Stimulated activated CD8-positive, alpha-beta memory T cell treated with anti-CD3 and anti-CD28 coated beads, Interleukin-4, amount 100 ng/mL, for 24 hours (primary cell): ENCODE data around the gene FBH1.
A peak's percentile ranks its signal among the peaks of the same experiment; 100 is the strongest.
"Not testable (repeated sequence)": the region's sequence is repeated elsewhere in the genome, so short reads cannot be mapped to it uniquely, and the experiment has no call there.

ENCODE experiments used
- DNase-seq: peaks from one replicate; pipeline ENCODE4 v3.0.0-alpha.2; 2020; ENCODE audit warnings: low read depth

Gene FBH1

DNA sequence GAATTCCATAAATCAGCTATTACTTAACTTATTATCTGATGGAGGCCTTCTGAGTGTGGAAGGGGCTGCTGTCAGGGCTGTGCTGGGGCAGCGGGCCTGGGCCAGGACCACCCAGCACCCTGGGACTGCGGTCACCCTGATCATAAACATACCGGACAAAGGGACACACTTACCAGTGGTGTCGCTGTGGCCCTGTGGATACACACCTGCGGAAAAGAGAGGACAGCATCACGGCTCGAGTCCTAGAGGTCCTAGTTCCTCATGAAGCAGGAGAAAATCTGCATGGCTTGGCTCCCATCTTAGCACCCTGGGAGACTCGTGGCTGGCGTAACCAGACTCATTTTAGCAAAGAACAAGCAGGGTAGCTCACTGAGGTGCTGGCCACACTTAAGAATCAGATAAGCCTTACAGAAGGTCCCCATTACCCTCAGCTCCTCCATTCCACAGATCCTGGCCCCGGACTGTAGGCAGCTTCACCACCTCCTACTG lies 69.6 kb downstream of the FBH1 start:
- no peak for DNase-seq

DNA sequence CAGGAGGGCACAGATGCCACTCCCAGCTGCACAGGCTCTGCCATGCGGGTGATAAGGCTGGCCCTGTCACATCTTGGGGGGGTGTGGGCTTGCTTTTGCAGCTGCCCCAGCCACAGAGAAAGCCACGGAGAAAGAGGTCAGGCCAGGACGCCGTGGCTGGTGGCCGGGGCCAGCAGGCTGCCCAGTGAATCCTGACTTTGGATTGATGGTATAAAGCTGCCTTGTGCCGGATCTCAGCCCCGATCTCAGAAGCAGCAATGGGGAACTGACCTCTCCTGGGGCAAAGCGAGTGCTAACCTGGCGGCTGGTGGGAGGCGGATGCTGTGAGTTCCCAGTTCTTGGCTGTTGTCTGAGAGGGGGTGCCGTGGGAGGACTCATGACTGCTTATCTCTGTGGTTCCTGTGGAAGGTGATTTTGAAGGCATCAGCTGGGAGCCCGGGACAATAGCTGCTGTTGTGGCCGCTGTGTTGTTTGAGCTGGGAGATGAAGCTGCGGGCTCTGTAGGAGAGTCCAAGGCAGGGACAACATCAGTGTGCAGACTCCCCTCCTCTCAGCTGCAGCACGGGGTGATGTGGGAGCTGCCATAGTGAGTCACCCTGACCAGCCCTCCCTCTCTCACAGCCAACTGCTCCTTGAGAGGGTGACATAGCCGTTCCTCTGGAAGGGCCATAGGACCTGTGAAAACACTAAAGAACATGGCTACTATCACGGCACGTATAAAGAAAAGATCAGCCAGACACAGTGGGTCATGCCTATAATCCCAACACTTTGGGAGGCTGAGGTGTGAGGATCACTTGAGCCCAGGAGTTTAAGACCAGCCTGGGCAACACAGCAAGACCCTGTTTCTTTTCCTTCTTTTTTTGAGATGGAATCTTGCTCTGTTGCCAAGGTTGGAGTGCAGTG lies 70.3 kb downstream of the FBH1 start:
- no peak for DNase-seq

DNA sequence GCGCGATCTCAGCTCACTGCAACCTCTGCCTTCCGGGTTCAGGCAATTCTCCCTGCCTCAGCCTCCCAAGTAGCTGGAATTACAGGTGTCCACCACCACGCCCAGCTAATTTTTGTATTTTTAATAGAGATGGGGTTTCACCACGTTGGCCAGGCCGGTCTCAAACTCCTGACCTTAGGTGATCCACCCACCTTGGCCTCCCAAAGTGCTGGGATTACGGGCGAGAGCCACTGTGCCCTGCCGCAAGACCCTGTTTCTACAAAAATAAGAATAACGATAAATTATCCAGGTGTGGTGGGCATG lies 70.9 kb downstream of the FBH1 start:
- not testable (repeated sequence) for DNase-seq

DNA sequence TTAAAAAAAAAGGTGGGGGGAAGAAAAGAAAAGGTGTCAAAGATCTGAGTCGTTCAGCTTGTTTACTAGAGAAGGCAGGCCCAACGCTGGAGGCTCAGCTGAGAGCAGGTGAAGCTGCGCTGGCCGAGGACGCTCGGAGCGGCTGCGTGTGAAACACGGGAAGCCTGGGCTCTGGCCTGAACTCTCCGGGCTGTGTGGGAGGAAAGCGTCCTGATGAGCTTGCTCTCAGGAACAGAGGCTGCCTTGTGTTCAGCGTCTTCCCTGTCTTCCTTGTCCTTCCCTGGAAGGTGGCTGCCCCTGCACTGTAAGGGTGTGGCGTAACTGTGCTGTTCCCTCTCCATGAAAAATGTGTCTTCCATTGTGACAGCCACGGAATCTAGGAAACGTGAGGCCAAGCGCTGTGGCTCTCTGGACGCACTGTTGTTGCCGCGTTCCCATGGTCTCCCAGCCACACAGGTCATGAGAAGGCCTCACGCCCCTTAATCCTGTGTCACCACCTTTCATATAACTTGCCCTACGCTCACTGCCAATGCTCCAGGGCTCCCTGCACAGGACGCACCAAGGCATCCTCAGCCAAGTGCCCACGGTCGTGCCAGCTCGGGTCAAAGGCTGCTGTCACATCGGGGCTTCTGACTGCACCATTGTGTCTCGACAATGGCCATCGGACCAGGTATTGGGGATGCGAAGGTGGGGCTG lies 71.5 kb downstream of the FBH1 start:
- no peak for DNase-seq

DNA sequence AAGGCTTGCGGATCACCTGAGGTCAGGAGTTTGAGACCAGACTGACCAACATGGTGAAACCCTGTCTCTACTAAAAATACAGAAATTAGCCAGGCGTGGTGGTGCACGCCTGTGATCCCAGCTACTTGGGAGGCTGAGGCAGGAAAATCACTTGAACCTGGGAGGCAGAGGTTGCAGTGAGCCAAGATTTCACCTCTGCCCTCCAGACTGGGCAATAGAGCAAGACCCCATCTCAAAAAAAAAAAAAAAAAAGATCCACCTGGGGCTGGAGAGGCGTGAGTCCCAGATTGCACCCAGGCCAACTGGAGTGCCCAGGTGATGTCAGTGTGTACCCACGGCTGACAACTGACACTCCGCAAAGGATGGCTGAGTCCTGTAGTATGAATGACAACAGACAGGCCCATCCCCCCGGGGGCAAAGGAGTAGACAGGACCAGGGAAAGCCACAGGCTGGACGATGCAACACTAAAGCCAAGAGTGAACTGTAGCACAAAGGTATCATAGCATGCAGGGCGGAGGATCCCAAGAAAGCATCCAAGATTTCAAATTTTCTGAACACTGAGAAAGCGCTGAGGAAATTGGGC lies 72.4 kb downstream of the FBH1 start:
- DNase-seq: not testable (repeated sequence)

DNA sequence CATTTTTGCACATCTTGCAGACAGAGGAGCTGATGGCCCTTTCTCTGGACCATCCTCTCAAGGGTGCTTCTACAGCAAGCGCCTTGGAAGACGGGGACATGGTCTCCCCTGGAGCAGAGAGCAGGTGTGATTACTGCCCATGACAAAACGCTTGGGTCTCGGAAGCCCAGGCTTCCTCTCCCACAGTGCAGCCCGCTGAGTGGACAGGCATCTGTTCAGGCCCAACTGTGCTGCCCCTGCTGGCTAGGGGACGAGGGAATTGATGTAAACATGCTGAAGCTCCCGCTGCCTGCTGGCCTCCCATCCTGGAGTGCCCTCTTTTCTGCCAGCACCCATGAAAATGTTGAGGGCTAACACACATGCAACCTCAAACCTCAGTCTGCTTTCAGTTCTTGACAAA lies 73.0 kb downstream of the FBH1 start:
- no peak for DNase-seq

DNA sequence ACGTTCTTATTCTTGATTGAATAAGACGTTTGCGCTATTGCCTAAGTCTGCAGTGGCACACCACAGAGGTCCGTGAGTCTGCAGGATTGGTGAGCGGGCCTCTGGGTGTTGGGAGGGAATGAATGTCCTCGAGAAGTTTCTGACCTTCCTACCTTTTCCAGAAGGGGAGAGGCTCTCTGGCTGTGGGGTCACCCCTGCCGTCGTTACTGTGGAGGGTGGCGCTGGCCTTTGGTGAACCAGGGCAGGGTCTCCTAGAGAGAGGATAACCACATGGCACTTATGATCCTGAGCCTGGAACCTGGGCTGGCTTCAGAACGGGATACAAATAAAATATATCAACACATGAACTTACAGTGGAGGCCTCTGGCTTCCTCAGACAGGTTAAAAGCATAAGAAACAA lies 73.5 kb downstream of the FBH1 start:
- DNase-seq: no peak

DNA sequence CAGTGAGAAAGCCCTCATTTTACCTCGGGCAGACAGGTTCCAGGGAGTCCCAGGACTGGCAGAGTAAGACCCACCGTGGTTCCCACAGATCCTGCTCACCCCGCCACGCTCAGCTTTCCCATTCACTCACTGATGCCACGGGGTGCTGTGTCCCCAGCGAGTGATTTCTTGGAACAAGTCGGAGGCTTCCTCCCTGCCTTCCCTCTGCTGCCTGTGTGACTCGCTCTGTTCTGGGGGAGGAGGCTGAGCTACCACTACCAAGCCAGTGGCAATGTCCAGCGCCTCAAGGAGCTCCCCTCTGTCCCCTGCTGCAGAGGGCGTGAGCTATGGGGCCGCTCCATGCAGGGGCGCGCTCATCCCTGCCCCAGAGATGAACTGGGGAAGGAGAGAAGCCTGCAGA lies 74.7 kb downstream of the FBH1 start:
- DNase-seq: no peak

DNA sequence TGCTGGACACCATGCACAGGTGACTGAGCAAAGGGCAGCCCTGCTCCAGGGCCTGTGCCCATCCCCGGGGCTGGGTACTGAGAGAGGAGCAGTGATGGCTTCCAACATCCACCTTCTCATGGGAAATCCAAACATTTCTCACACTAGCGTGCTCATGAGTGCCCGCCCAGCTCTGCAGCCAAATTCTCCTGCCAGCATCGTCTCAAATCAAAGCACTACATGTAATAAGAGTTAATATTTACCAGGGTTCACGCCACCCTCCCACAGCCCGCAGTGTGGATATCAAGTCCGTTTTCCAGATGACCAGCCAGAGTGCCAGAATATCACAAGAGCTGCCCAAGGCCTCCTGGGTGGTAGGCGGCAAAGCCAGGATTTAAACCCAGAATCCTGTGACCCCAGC lies 75.2 kb downstream of the FBH1 start:
- no peak for DNase-seq

DNA sequence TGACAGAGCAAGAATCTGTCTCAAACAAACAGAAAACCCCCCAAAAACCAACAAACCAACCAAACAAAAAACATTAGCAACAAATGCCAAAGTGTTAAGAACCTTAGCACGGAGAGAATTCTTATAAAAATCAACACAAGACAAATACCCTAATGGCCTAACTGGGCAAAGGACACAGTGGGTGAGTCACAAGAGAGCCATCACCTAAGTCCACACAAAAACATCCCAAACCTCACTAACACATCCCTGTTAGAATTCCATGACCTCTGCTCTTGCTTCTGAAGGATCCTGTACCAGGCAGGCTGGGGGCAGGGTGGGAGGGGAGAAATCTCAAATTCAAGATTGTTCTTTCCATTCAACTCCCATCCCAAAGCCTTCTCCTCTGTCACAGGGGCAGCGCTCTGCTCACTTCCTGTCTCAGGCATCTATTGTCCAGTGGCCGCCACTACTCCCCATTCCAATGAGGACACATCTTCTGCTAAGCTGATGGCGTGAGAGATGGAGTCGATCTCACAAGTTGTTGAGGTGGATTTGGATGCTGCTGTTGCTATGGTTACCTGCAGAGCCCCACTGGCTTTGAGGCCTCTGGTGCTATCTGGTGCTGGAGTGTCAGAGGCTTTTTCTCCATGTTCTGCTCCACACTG lies 78.1 kb downstream of the FBH1 start:
- no peak for DNase-seq

DNA sequence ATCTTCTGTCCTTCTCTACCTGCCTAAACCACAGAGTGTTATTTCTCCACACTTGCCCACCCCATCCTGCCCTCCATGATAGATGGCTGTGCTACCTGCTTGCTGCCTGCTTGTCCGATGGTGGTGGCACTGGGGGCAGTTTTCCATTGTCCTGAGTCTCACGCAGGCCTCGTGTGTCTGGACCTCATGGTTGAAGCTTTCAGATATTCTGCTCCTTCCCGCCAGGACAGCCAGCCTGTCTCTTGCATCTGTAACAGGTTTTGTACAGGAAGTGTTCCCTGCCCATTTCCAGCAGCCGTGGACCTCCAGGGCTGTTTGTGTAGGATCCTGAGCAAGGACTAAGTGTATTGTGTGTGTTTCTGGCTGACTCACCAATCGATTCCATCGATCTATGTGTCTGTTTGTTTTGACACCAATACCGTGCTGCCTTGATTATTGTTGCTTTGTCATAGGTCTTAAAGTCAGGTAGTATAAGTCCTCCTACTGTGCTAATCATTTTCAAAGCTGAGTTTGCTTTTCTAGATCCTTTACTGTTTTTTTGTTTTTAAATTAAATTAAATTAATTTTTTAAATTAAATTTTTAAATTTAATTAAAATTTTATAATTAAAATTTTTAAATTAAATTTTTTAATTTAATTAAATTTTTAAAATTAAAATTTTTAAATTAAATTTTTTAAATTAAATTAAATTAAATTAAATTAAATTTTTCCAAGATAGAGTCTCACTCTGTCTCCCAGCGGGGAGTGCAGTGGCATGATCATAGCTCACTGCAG lies 78.8 kb downstream of the FBH1 start:
- no peak for DNase-seq

DNA sequence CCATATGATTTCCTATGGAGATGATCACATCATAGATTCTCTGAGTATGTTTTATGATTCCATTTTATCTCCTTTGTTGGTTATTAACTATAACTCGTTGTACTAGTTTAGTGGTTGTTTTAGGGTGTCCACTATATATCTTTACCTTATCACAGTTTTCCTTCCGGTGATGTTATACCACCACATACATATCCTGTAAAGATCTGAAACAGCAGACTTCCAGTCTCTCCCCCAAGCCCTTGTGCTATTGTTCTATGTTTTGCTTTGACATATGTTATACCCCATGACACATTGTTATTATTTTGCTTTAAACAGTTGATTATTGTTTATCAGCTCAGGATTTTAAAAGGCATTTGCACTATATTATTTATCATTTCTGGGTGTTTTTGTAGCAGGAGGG lies 80.0 kb downstream of the FBH1 start:
- DNase-seq: no peak

DNA sequence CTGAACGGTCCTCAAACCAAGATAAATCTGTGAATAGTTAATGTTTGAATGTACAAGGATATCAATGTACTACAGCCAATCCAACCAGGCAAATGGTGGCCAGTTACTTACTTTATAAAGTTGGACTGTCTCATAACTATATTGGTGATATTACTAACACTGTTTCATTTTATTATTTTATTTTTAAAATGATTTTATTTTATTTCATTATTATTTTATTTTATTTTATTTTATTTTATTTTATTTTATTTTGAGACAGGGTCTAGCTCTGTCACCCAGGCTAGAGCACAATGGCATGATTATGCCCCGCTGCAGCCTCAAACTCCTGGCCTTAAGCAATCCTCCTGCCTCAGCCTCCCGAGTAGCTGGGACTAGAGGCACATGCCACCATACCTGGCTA lies 80.5 kb downstream of the FBH1 start:
- DNase-seq: no peak

DNA sequence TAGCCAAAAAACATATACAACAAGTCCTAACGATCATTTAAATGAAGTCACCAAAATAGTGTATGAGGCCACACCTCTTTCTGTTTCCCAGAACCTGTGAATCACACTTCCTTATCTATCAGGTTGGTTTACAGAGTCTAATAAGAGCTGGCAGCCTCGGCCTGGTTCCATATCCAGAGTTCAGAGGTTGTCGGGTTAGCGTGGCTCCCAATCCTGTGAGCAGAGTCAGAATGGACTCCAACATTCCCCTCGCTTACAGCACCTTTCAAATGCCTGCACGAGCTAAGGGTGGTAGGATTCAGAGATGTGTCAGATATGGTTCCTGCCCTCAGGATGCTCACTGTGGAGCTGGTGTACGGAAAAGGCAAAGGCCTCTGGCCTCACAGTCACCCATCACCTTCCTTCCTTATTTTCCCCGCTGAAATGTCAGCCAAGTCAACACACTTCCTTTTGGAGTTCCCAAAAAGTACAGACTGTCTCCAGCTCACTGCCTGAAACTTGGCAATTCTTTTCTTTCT lies 81.3 kb downstream of the FBH1 start:
- no peak for DNase-seq

DNA sequence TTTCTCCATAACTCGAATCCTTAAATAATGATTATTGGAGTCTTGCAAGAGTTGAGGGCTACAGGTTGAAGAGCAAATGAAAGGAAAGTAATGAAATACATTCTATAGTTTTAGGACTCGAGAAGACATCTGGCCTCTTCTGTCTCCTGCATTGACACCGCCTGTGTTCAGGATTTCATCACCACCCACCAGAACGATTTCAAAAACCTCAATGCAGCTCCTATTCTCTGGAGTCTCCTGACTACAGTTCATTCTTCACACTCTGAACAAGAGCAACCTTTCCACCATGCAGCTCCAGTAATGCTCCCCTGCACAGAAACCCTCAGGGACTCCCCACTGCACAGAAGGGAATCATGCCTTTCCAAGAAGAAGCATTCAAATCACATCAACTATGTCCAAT lies 81.8 kb downstream of the FBH1 start:
- no peak for DNase-seq

DNA sequence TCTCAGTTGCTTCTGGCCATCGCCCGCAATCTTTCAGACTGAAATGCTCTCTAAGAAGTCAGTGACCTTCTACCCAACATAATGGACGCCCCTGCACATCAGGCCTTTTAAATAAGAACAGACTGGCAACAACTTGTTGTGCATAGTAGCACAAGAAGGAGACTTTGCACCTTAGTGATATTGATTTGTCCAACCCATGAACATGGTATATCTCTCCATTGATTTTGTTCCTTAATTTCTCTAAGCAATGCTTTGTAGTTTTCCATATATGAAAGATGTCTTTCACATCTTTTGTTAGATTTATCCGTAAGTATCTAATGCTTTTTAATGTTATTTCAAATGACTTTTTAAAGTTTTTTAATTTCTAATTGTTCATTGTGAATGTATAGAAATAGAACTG lies 83.0 kb downstream of the FBH1 start:
- no peak for DNase-seq

DNA sequence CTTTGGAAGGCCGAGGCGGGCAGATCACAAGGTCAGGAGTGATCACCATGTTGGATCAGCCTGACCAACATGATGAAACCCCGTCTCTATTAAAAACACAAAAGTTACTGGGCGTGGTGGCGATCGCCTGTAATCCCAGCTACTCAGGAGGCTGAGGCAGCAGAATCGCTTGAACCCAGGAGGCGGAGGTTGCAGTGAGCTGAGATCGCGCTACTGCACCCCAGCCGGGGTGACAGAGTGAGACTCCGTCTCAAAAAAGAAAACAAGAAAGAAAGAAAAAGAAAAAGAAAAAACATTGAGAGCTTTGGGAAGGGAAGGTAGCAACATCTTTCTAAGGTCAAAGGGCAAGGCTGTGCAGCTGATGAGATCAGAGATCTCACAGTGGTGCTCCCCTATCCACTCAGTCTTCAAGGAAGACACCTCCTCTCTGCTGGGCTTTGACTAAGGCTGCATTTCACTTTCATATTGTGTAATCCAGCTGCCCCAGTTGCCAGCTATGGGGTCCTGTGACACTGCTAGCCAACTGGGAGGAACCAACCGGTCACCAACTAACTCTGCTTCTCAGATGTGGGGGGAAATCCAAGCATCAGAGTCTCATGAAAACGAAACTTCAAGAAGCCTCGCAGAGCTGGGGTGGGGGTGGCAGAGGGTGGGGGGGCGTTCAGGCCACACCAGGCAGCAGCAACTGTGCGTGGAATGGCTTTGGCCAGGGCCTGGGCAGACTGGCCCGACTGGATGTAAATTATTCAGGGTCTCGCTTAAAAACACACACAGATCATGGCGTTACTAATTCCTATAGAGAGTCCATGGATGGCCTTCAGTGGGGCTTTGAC lies 85.8 kb downstream of the FBH1 start:
- peak; percentile 52 for DNase-seq

DNA sequence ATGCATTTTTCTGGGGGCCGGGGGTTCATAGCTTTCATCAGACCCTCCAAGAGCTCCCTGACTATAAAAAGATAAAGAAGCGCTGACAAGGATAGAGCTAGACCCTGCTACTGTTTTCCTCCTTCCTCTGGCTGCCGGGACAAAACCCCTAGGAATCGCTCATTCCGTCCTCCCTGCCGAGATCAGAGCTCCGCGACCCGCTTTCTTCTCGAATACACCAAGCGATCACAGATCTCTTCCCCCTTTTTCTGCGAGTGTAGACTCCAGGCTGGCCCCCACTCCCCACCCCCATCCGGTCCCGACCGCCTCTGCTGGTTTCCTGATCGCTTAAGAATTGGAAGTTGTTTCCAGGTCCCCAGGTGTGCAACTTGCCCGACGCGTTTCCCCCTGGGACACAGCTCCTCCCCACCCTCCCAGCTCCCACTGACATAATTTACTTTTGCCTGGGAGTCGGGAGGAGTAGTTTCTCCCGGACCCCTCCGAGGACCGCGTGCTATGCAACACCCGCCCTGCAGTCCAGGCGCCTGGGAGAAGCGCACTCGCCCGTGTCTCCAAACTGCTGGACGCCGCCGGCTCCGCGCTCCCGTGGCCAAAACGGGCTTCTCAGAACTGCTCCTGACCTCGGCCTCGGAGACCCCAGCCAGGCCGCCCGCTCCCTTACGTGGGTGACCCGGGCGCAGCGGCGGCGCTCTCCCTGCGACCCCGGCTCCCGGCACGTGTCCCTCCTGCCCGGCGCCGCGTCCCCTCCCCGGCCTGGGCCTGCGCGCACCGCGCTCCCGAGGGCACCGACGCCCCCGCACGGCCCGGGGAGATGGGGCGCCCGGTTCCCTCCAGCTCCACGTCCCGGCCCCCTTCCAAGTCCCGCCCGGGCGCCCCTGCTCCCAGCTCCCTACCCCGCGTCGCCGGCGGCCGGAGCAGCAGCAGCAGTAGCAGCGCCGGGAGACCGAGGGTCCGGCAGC lies 86.7 kb downstream of the FBH1 start:
- peak; percentile 28 for DNase-seq

DNA sequence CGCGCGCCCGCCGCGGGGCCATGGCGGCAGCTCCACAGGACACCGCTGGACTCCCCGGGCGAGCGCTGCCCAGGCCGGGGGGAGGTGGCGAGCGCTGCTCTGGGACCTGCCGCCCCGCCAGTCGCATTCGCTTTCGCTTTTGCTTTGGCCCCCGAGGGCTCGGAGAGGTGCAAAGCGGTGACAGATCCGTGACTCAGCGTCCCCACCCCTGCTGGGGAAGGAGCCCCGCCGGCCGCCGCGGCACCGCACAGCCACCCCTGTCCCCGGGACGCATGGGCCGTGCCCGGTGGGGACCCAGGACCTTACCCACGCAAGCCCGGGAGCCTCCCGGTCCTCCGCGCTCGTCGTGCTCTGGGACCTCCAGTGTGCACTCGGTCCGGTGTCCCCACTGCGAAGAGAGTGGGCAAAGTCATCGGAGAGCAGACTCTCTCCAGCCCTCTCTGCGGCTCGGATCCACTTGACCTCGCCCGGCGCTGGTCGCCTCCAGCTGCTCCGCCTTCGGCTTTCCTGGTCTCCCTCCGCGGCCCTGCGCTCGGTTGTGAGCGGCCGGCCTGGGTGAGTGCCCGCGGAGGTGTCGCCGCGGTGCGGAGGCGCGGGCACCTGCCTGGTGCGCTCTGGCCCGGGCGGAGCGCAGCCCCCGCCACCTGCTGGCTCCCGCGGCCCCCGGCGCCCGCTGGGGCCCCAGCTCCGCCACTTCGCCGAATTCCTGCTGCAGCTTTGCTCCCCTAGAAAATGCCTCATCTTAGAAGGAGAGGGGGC lies 87.6 kb downstream of the FBH1 start, which contains the start of gene IL15RA:
TSS of gene IL15RA (minus strand) at position 73 of the 759 bp plus-strand sequence. CDS start at position 22, 51 bp downstream.
- peak; percentile 84 for DNase-seq
